ENCODE data around the gene PALD1.

GRCh38 chr10:70459061-70459773 is 19.4 kb upstream of the PALD1 start:
- TF ChIP-seq ELF4 (IDR thresholded peaks at IDR 0.05) (no peak), SUZ12 (IDR thresholded peaks at IDR 0.05) (no peak), LEF1 (IDR thresholded peaks at IDR 0.05; ENCODE audit: borderline replicate concordance) (no peak), SP1 (IDR thresholded peaks at IDR 0.05) (no peak), ZNF384 (IDR thresholded peaks at IDR 0.05) (no peak), NFRKB (IDR thresholded peaks at IDR 0.05) (no peak), FOXK2 (IDR thresholded peaks at IDR 0.05) (no peak), FOXA1 (IDR thresholded peaks at IDR 0.05) (no peak), FOXM1 (IDR thresholded peaks at IDR 0.05; ENCODE audit: borderline replicate concordance) (no peak), TARDBP (IDR thresholded peaks at IDR 0.05) (no peak), ARNT (IDR thresholded peaks at IDR 0.05) (no peak), HDGF (IDR thresholded peaks at IDR 0.05; ENCODE audit: borderline replicate concordance) (no peak), CTBP1 (IDR thresholded peaks at IDR 0.05; ENCODE audit: borderline replicate concordance) (no peak)

Measured in HEK293T (cell line).